Stomach (tissue), 9 donors: ENCODE measurements around the gene APOF. TPM values are rescaled to one million over a fixed set of nuclear protein-coding genes. Genes with fewer than 3 reads are reported as not detected.
"Not testable (repeated sequence)": the region's sequence is repeated elsewhere in the genome, so short reads cannot be mapped to it uniquely, and the experiment has no call there.

Experiments used
- DNase-seq, 2 donors: peaks; one replicate each; pipeline versions ENCODE4 v3.0.0 to v3.0.0-alpha.2; 2013 to 2019
- H3K27ac ChIP-seq, 5 donors: fragments of 200-600 bp in 4 of 5; sonication (generic) in 4 of 5; one replicate each; pipeline ENCODE4 v1.5.1; 2013 to 2019; ENCODE audit warnings: mild to moderate bottlenecking in 1 of 5, moderate library complexity in 1 of 5
- H3K27me3 ChIP-seq, 3 donors: fragments of 200-600 bp; sonication (generic); one replicate each; pipeline ENCODE4 v1.5.1; 2017 to 2019; ENCODE audit warnings: mixed run types in 1 of 3
- H3K36me3 ChIP-seq, 4 donors: fragments of 200-600 bp; sonication (generic); 1 replicate in 3 of 4; 2 replicates in 1 of 4; pipeline ENCODE4 v1.5.1; 2016 to 2019
- H3K4me1 ChIP-seq, 4 donors: fragments of 200-600 bp; sonication (generic); one replicate each; pipeline ENCODE4 v1.5.1; 2016 to 2019
- H3K4me3 ChIP-seq, 4 donors: fragments of 200-600 bp; sonication (generic) in 3 of 4; one replicate each; pipeline ENCODE4 v1.5.1; 2016 to 2019; ENCODE audit warnings: mild to moderate bottlenecking in 1 of 4
- H3K9me3 ChIP-seq, 4 donors: fragments of 200-600 bp; sonication (generic); one replicate each; pipeline ENCODE4 v1.5.1; 2016 to 2019
- EP300 ChIP-seq: sonication (generic); formaldehyde crosslinking; IDR thresholded peaks from one replicate; pipeline ENCODE4 v1.6.1; 2017; ENCODE audit warnings: antibody characterized with exemption
- POLR2A ChIP-seq, 4 donors: fragments of 450-650 bp; IDR thresholded peaks; one replicate each; pipeline ENCODE4 v1.6.1; 2016; ENCODE audit warnings: antibody characterized with exemption in 4 of 4, control low read depth in 2 of 4, mild to moderate bottlenecking in 1 of 4, moderate library complexity in 1 of 4
- POLR2AphosphoS5 ChIP-seq, 3 donors: sonication (generic); formaldehyde crosslinking; IDR thresholded peaks; one replicate each; pipeline ENCODE4 v1.6.1; 2016; ENCODE audit warnings: antibody characterized with exemption in 3 of 3
- WGBS, 5 donors: extraction: QIAGEN DNeasy Blood & Tissue Kit in 3 of 5; methylation state at CpG; one replicate each; pipeline versions ENCODE4 v1.1.5 to v1.1.7; 2013 to 2018; 5-methylcytosine and 5-hydroxymethylcytosine counted together
- intact Hi-C: fragments of 100-400 bp; cut with DNase I; formaldehyde crosslinking; loops from one replicate; pipeline ENCODE4 v1.15.1; 2023; ENCODE audit warnings: low total_unique reads
- polyA plus RNA-seq, 3 donors: library from polyadenylated mRNA; stranded (reverse); fragments of 200-250 nt; gene quantifications; one replicate each; pipeline ENCODE4 v1.2.3, GENCODE V29; 2013
- total RNA-seq, 5 donors: library from RNA; depleted of rRNA; stranded (reverse); fragments of >200 nt; gene quantifications; one replicate each; pipeline versions ENCODE4 v1.1.0 to v1.2.3, GENCODE V29; 2014 to 2016
- TF ChIP-seq, protein P1 (sequence below), 7 experiments: fragments of 450-650 bp in 4 of 7; fragments of 200-600 bp in 3 of 7; sonication (generic) in 3 of 7; IDR thresholded peaks; one replicate each; pipeline ENCODE4 v1.5.1; 2016 to 2019; ENCODE audit warnings: antibody characterized with exemption in 7 of 7, control low read depth in 2 of 7, mild to moderate bottlenecking in 1 of 7
- donor health status: healthy with polysubstance abuse.
- donor health status: Bipolar disorder and iron deficiency.
- donor health status: healthy.

The APOF gene
- total and polyA plus RNA-seq, 8 donors = not detected

DNA sequence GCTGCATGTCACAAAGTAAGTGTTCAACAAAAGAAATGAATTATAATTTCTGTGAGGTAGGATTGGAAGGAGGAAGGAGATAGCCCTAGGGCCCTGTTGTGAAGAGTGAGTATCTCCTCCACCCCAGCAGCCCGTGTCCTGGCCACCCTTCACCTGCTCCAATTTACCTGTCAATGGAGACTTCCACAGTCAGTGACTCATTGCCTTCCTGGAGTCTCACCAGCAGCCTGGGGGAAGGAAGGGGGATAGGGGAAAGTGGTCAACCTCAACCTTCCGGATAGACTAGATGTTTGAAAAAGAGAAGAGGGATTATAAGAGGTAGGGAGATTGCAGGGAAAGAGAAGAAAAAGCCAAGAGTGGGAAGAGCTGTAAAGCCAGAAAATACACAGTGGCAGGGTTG lies 12.0 kb downstream of the APOF start:
- DNase-seq = no peak
- Histone ChIP-seq H3K27me3 (no peaks in the 10 kb centered on the region), H3K36me3 (peaks cover 67 to 100% (median 100%) of the 10 kb centered on the region in 4 donors), H3K4me1 (no peaks in the 10 kb centered on the region), H3K9me3 (no peaks in the 10 kb centered on the region), H3K4me3 (no peak overlapping the region), H3K27ac (no peak overlapping the region)
- intact Hi-C loops = no loop called here
- TF ChIP-seq POLR2AphosphoS5 (IDR thresholded peaks at IDR 0.05) (no peak), EP300 (no peak), POLR2A (IDR thresholded peaks at IDR 0.05) (no peak)
- TF ChIP-seq, protein P1, sequence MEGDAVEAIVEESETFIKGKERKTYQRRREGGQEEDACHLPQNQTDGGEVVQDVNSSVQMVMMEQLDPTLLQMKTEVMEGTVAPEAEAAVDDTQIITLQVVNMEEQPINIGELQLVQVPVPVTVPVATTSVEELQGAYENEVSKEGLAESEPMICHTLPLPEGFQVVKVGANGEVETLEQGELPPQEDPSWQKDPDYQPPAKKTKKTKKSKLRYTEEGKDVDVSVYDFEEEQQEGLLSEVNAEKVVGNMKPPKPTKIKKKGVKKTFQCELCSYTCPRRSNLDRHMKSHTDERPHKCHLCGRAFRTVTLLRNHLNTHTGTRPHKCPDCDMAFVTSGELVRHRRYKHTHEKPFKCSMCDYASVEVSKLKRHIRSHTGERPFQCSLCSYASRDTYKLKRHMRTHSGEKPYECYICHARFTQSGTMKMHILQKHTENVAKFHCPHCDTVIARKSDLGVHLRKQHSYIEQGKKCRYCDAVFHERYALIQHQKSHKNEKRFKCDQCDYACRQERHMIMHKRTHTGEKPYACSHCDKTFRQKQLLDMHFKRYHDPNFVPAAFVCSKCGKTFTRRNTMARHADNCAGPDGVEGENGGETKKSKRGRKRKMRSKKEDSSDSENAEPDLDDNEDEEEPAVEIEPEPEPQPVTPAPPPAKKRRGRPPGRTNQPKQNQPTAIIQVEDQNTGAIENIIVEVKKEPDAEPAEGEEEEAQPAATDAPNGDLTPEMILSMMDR (IDR thresholded peaks at IDR 0.05) = no peak
- WGBS, 5 donors = 72 to 93% (median 88%) methylated on average over 2 of the region's 2 CpGs

DNA sequence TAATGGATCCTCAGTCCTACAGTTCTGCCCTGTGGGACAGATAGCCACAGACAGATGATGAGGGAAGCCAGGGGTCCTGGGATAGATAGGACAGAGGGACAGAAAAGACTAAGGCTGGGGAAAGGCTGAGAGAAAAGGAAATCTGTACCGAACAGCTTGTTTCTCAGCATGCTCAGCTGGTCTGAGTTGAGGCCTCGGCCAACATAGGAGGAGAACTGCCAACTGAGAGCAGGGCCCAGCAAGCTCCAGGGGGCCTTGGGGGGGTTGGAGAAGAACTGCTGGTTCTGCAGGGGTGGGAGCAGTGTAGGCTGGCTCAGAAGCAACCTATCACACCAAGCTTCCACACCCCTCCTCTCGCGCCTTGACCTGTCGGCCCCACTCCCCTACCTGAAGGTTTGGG lies 13.9 kb downstream of the APOF start:
- no peaks in the 10 kb centered on the region for H3K27me3 ChIP-seq
- H3K36me3 ChIP-seq = peaks cover 53 to 100% (median 99%) of the 10 kb centered on the region in 4 donors
- H3K9me3 ChIP-seq = no peaks in the 10 kb centered on the region
- no peaks in the 10 kb centered on the region for H3K4me1 ChIP-seq
- intact Hi-C loops = no loop called here
- H3K4me3 ChIP-seq = no peak overlapping the region
- TF ChIP-seq, protein P1 (IDR thresholded peaks at IDR 0.05) = no peak
- no peak for TF ChIP-seq POLR2AphosphoS5 (IDR thresholded peaks at IDR 0.05)
- no peak for TF ChIP-seq EP300
- TF ChIP-seq POLR2A (IDR thresholded peaks at IDR 0.05) = no peak
- DNase-seq = no peak
- 90 to 95% (median 93%) methylated on average over 5 of the region's 5 CpGs for WGBS, 5 donors
- H3K27ac ChIP-seq = no peak overlapping the region

DNA sequence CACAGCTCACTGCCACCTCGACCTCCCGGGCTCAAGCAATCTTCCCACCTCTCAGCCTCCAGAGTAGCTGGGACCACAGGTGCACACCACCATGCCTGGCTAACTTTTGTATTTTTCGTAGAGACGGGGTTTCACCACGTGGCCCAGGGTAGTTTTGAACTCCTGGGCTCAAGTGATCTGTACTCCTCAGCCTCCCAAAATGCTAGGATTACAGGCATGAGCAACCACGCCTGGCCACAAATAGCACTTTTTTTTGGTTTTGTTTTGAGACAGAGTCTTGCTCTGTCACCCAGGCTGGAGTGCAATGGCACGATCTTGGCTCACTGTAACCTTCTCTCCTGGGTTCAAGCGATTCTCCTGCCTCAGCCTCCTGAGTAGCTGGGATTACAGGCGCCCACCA lies 15.4 kb downstream of the APOF start:
- H3K4me3 ChIP-seq, DNase-seq, H3K27me3 ChIP-seq, H3K9me3 ChIP-seq, H3K4me1 ChIP-seq, H3K27ac ChIP-seq, intact Hi-C loops: not testable (repeated sequence)
- H3K36me3 ChIP-seq = peaks cover 63 to 100% (median 99%) of the 10 kb centered on the region in 4 donors
- 86 to 93% (median 91%) methylated on average over 9 of the region's 9 CpGs for WGBS, 5 donors

DNA sequence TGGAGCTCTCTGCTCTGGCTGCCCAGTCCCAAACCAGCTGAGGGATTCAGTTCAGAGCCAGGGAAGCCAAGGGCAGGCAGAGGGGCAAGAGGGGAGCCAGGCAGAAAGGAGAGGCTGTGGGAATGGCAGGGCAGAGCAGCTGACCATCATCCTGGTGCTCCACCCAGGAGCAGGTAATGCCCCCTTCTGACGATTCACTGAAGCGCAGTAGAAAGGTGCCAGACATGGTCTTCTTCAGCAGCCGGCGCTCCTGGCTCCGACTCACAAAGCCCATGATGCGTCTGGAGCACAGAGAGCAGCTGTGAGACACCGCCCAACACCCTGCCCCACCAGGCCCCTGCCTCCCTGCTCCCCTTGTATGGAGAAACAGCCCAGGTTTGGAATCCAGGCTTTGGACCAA lies 16.0 kb downstream of the APOF start:
- Histone ChIP-seq H3K27ac (no peak overlapping the region), H3K4me3 (no peak overlapping the region), H3K36me3 (peaks cover 58 to 100% (median 99%) of the 10 kb centered on the region in 4 donors), H3K9me3 (no peaks in the 10 kb centered on the region), H3K27me3 (no peaks in the 10 kb centered on the region), H3K4me1 (no peaks in the 10 kb centered on the region)
- 76 to 88% (median 78%) methylated on average over 6 to 7 of the region's 7 CpGs for WGBS, 5 donors
- no peak for DNase-seq
- intact Hi-C loops = no loop called here
- TF ChIP-seq POLR2A (IDR thresholded peaks at IDR 0.05) (no peak), EP300 (no peak), POLR2AphosphoS5 (IDR thresholded peaks at IDR 0.05) (no peak)
- TF ChIP-seq, protein P1 (IDR thresholded peaks at IDR 0.05) = no peak

DNA sequence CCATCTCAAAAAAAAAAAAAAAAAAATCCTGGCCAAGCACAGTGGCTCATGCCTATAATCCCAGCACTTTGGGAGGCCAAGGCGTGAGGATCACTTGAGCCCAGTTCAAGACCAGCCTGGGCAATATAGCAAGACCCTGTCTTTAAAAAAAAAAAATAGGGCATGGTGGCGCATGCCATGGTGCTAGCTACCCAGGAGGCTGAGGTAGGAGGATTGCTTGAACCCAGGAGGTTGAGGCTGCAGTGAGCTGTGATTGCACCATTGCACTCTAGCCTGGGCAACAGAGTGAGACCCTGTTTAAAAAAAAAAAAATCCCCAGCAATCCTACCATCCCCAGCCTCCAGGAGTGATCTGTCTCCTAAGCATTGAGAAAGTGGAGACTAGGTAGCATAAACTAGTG lies 20.4 kb downstream of the APOF start:
- peaks cover 0 to 11% (median 0%) of the 10 kb centered on the region in 4 donors for H3K4me1 ChIP-seq
- intact Hi-C loops, H3K27me3 ChIP-seq, DNase-seq, H3K4me3 ChIP-seq, H3K27ac ChIP-seq, H3K9me3 ChIP-seq: not testable (repeated sequence)
- 85 to 100% (median 99%) methylated on average over 2 of the region's 2 CpGs for WGBS, 5 donors
- peaks cover 15 to 65% (median 62%) of the 10 kb centered on the region in 4 donors for H3K36me3 ChIP-seq
